Stimulated activated naive CD8-positive, alpha-beta T cell treated with anti-CD3 and anti-CD28 coated beads, Interleukin-15, Interleukin-2, amounts not matched to agents 100 U/mL and 50 U/mL, for 24 hours (primary cell): ENCODE results near the gene LRBA.

Experiments used
- ATAC-seq: fragments of 150-1000 bp; cut with Tn5 transposase; one replicate; pipeline ENCODE4 v1.10.0; 2021
- DNase-seq: peaks from one replicate; pipeline ENCODE4 v3.0.0; 2021

The LRBA gene

DNA sequence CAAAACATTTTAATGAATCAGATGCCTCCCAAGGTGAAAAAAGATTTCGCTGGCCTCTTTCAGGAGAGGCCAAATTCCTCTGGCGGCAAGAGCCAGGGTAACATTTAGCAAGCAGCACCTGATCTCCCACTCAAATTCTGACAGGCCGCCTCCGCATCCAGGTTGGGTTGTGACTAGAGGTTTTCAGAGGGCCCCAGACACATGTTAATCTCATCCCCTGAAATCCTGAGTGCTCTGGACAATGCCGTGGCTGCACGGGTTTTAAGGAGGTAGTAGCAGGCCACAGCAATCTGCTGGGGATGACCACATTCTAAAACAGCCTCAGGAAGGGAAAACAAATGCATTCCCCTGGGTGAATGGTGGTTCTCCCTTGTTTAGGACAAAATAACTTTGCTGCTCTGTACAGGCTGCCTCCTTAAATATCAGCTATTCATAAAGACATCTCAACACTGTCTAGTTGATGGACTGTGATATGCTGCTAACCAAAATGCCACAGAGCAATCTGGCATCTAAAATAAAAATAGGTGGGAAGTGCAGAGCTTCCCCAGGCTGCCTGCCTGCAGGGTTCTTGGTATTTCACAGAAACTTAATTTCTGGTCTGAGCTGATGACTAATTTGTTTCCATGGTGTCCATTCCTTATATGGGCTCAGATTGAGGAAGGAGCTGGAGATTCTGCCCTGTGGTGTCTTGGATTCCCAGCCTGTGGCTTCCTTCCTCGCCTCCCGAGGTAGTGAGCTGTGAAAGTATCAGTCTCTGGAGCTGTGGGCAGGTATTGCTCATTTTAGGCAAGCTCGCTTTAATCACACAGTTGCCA lies 734.8 kb downstream of the LRBA start:
- ATAC-seq, result no peak
- DNase-seq, result no peak

GRCh38 chr4:150278206-150278605 lies 736.9 kb downstream of the LRBA start:
- no peak for DNase-seq
- ATAC-seq, result no peak

- ATAC-seq (no peak), DNase-seq (no peak)
Measured at GRCh38 chr4:150268444-150268843, 746.6 kb downstream of the LRBA start.

- ATAC-seq, result no peak
Measured at GRCh38 chr4:150265806-150266205, 749.3 kb downstream of the LRBA start.

DNA sequence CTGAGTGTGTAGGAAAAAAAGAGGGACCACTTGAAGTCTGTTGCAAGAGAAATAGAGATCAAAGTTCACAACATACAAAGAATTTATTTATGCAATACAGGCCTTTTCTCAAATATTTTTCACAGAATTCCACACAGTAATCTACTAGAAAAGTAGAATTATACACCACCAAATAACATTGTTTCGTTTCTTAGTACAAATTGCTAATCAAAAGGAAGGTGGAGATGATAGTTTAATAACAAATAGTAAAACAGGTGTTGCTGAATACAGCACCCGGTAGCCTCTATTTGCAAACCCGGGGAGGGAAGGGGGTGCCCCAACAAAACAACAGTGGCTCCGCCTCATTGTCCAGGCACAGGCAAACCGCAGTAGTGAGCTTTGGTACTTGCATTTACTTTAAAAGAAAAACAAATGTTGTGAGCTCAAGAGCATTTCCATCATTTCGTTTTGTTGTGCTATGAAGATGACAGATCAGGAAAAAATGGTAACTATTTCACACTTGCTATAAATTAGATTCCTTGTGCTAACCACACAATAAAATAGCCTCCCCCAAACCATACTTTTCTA lies 750.4 kb downstream of the LRBA start:
- ATAC-seq (no peak), DNase-seq (no peak)

More at GRCh38 chr4:150265806-150266205, 749.3 kb downstream of the LRBA start:
- no peak for DNase-seq

- ATAC-seq (no peak), DNase-seq (no peak)
Measured at GRCh38 chr4:150262611-150263010, 752.5 kb downstream of the LRBA start.

DNA sequence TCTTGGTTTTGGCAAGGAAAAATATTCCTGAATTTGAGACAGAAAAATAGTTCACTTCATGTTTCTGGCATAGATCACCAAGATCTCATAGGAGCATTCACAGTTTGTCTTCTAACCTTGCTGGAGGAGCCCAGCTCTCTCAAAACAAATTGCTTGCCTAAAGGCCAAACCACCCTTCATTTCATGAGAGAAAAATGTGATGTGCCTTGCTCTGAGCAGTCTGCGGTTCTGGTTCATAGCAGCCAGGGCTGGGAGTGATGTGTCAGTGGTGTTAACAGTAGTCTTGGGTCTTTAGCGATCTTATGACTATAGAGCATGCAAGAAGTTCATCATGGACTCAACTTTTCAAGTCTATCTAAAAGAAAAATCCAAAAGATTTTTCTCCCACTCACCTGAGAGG lies 753.5 kb downstream of the LRBA start:
- ATAC-seq, result no peak

GRCh38 chr4:150259861-150260567 lies 755.1 kb downstream of the LRBA start:
- no peak for ATAC-seq

More for the DNA sequence above, 753.5 kb downstream of the LRBA start:
- no peak for DNase-seq

DNA sequence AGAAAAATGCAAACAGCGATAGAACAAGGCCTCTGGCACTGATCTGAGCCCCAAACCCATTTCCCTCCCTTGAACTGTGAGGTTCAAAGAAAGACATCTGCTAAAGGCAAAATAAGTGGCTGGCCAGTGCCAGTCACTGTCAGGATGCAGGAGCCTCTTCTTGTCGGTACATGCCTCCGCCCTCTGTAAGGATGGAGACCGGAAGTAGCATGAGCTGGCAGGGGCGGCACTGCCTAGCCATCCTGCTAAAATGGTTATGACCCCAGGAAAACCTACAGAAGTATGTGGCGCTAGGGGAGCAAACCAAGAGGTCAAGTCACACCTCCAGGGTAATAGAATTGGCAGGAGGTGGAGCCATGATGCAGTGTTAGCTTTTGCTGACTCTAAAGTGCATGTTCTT lies 756.5 kb downstream of the LRBA start:
- ATAC-seq, result no peak
- no peak for DNase-seq

More at GRCh38 chr4:150259861-150260567, 755.1 kb downstream of the LRBA start:
- no peak for DNase-seq

DNA sequence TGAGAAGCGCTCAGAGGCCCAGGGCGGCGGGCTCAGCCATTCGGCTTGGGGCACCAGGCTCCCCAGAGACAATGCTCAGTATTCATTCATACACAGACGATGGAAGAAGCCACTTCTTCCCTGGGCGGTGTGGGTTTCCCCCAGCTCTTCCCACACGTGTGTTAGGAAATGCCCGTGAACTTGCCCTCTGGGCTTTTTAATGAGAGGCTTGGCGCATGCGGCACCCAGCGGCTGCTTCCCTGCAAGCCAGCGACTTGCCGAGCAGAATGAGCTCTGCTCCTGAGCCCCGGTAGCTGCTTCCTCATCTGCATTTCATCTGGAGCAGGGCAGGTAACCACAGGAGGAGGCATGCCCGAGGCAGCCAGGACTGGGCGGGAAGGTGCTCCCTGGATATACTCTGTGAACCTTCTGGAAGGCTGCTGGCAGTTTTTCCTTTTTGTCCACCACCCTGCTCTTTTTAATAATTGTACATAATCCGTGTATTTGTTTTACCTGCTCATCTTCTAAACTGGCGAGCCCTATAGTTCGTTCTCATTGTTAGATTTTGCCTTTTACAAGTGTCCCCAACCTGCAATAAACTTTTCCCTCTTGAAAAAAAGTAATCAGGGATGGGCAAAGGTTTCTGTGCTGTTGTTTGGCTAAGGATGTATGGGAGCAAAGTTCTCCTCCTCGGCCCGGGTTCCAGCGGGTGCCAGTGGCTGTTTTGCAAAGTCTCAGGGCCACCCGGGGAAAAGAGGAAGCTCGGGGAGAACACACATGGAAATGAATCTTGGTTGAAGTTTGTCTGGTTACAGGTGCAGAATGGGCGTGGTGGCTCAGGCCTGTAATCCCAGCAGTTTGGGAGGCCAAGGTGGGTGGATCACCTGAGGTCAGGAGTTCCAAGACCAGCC lies 758.0 kb downstream of the LRBA start:
- ATAC-seq (no peak), DNase-seq (no peak)

- DNase-seq (no peak), ATAC-seq (no peak)
Measured at GRCh38 chr4:150256225-150256620, 758.9 kb downstream of the LRBA start.

DNA sequence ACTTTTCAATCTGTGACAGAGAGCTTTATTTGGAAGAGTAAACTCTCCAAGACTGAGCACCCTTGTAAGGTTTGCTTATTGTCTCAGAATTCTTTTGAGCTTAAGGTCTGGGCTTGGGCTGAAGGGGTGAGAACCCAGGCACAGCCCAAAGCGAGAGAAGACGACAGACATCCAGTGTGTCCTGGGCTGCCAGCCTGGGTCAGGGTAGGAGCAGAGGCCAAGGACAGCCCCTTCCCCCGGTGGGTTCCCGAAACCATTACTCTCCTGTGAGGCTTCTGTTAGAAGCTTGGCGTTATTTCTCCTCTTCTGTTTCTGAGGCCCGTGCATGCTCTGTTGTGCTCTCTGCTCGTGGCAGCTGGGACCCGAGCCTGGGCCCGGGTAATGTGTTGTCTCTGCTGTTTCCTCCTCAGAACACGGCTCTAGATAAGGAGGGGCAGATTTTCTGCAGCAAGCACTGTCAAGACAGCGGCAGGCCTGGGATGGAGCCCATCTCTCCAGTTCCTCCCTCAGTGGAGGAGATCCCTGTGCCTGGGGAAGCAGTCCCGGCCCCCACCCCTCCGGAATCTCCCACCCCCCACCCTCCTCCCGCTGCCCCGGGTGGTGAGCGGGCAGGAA lies 759.4 kb downstream of the LRBA start:
- no peak for DNase-seq
- ATAC-seq, result no peak

DNA sequence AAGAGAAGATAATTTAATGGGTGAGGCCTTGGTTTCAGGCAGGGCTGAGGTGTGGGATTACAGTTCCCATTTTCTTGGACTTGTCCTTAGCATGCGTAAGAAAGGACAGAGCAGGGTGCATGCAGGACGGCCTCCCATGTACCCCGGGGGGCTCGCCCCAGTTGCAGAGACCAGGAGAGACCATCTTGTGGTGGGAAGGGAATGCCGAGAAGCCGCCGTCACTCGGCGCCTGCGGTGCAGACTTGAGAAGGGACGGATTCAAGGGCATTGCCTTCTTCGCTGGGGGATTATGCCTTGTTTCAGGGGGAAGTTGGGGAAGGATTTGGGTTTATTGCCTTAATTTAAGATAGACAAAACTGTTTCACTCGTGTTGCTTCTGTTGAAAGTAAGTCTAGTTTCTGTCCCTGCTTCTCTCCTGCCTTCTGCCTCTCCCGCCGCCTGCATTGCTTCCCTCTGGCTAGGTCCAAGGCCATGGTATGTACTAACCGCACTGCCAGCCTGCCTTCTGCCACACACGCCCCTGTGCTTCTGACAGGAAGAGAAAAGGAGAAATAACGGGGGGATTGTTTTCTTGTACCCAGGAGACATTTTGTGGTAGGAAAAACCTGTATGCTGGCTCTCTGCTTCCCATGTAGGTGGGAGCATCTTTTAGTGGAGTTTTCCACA lies 761.0 kb downstream of the LRBA start:
- DNase-seq (no peak), ATAC-seq (no peak)

- no peak for DNase-seq
- ATAC-seq, result no peak
Measured at GRCh38 chr4:150253416-150253815, 761.7 kb downstream of the LRBA start.

DNA sequence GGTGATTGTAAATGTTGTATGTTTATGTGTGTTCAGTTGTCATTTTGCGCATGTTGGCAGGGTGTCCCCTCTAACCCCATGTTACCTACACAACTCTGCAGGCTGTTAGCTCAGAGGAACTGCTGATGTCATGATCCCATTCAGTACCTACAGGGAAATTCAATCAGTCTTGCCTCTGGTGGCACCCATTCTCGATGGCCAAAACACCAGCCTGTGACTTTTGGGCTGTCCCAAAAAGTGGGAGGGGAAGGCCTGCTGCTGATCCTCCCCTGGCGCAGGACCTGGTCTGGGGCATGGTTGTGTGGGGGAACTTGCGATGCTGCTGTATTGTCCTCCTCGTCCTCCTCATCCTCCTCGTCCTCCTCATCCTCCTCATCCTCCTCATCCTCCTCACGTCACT lies 762.3 kb downstream of the LRBA start:
- ATAC-seq, result no peak

DNA sequence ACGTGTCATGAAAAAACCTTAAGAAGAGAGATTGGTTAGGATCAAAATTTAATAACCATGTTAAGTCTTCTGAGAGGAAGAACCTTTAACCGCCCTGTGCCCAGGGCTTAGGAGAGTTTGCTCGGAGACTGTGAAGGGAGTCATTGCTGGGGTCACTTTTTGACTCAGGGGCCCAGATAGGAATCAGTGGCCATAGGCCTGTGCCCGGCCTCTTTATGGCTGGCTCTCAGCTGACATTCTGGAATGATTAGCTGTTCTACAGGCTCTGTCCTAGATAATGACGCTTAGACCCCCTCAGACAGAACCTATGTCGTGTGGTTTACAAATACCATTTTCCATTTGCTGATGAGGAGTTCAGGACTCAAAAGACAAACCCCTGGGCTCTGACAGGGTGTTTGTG lies 762.8 kb downstream of the LRBA start:
- DNase-seq (no peak), ATAC-seq (no peak)

More for the DNA sequence above, 762.3 kb downstream of the LRBA start:
- no peak for DNase-seq

DNA sequence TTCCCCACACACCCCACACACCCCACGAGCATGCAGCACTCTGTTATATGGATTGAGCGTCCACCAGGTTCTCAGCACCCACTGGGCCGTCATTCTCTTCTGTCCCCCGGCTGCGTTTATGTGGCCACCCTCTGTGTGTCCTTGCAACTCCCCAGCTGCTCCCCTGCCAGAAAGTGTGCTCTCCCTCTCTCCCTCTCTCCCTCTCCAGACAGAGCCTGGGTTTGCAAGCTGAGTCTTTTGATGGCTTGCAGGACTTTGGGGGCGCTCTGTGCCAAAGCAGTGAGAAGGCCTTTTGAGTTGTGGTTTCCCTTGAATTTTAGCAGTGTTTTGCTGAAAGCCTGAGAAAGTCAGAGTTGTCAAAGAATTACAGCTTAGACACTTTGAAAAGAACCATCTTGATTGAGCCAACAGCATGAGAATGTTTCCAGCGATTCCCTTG lies 763.3 kb downstream of the LRBA start:
- DNase-seq (no peak), ATAC-seq (no peak)

GRCh38 chr4:150250998-150251651 lies 764.0 kb downstream of the LRBA start:
- ATAC-seq (no peak), DNase-seq (no peak)

- DNase-seq (no peak), ATAC-seq (no peak)
Measured at GRCh38 chr4:150250293-150250997, 764.6 kb downstream of the LRBA start.

DNA sequence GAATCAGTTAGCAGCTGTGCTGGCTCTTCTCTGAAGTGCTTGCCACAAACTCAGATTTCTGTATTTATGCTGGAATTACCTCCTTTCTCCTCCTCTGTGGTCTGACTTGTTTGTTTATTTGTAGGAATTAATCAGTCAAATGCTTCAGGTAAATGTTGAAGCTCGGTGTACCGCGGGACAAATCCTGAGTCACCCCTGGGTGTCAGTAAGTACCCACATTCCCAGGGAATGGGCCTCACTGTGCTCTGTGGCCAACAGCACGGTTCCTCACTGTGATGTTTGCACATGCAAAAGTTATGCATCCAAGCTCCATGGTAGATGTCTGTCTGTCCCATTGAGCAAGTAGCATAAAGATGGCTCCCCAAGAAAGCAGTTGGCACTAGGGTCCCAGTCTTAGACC lies 766.9 kb downstream of the LRBA start:
- no peak for DNase-seq
- ATAC-seq, result no peak
